NOMO-1 (cell line): ENCODE measurements around the gene DTX3.
"Not testable (repeated sequence)": the region's sequence is repeated elsewhere in the genome, so short reads cannot be mapped to it uniquely, and the experiment has no call there.

Source experiments
- DNase-seq, 2 experiments: peaks; one replicate each; lab custom pipeline; 2025; ENCODE audit not compliant: unreplicated experiment in 2 of 2; lab: John Stamatoyannopoulos, UW

Gene DTX3

GRCh38 chr12:57604454-57604991 is at the start of gene DTX3:
TSS of gene DTX3 (plus strand) at chr12:57604824. CDS start at chr12:57606518, 1,694 bp downstream.
- DNase-seq: no peak

- no peak for DNase-seq
Measured at GRCh38 chr12:57554897-57555296, 49.7 kb upstream of the DTX3 start.

- DNase-seq: no peak
Measured at GRCh38 chr12:57558864-57559263, 45.8 kb upstream of the DTX3 start.

GRCh38 chr12:57560516-57560915 is 44.1 kb upstream of the DTX3 start:
- DNase-seq: no peak

- not testable (repeated sequence) for DNase-seq
Measured at GRCh38 chr12:57561117-57561516, 43.5 kb upstream of the DTX3 start.

- no peak for DNase-seq
Measured at GRCh38 chr12:57563358-57563757, 41.3 kb upstream of the DTX3 start.

- DNase-seq: no peak
Measured at GRCh38 chr12:57564178-57564740, 40.4 kb upstream of the DTX3 start.

GRCh38 chr12:57568838-57569237 is 35.8 kb upstream of the DTX3 start:
- DNase-seq: no peak

- DNase-seq: no peak
Measured at GRCh38 chr12:57569858-57570257, 34.8 kb upstream of the DTX3 start.

GRCh38 chr12:57570438-57570837 is 34.2 kb upstream of the DTX3 start:
- DNase-seq: not testable (repeated sequence)

- DNase-seq: no peak
Measured at GRCh38 chr12:57571926-57572762, 32.5 kb upstream of the DTX3 start.

GRCh38 chr12:57574795-57575194 is 29.8 kb upstream of the DTX3 start:
- DNase-seq: no peak

- no peak for DNase-seq
Measured at GRCh38 chr12:57575771-57576612, 28.6 kb upstream of the DTX3 start.

- no peak for DNase-seq
Measured at GRCh38 chr12:57576613-57577160, 27.9 kb upstream of the DTX3 start.

GRCh38 chr12:57577981-57578758 is 26.5 kb upstream of the DTX3 start:
- DNase-seq: no peak

GRCh38 chr12:57579011-57579410 is 25.6 kb upstream of the DTX3 start:
- no peak for DNase-seq

GRCh38 chr12:57579677-57580465 is 24.8 kb upstream of the DTX3 start:
- DNase-seq: no peak

GRCh38 chr12:57580466-57580795 is 24.2 kb upstream of the DTX3 start:
- DNase-seq: no peak

GRCh38 chr12:57581802-57582201 is 22.8 kb upstream of the DTX3 start:
- DNase-seq: no peak
